H1 (cell line): ENCODE measurements around the gene ADGRG1. TPM values are rescaled to one million over a fixed set of nuclear protein-coding genes. Genes with fewer than 3 reads are reported as not detected.

Experiments
- CTCF ChIA-PET: fragments of 300-600 bp; sonication (Branson Sonifier 250); formaldehyde crosslinking; loops from one replicate; lab custom pipeline; 2021; ENCODE audit not compliant: partially characterized antibody; lab: Charles Lee
- POLR2A ChIA-PET: fragments of 300-600 bp; sonication (Branson Sonifier 250); formaldehyde crosslinking; loops from one replicate; lab custom pipeline; 2021; ENCODE audit warnings: inconsistent platforms; ENCODE audit not compliant: partially characterized antibody; lab: Charles Lee
- DNase-seq, 2 experiments: peaks; one replicate each; pipeline versions ENCODE4 v3.0.0 to v3.0.0-alpha.2; 2010 to 2022; ENCODE audit warnings: low spot score in 2 of 2, low read depth in 1 of 2, mixed read lengths in 1 of 2
- FAIRE-seq: peaks from 2 replicates; lab custom pipeline; 2011; peaks lifted over from hg19 to GRCh38; lab: Jason Lieb, UNC
- H2AFZ ChIP-seq: 2 replicates; pipeline ENCODE4 v1.8.1; 2012; ENCODE audit warnings: low read length, inconsistent platforms
- H2AK5ac ChIP-seq: 2 replicates; pipeline ENCODE4 v1.6.1; 2013; ENCODE audit warnings: low read depth, low read length
- H2BK120ac ChIP-seq: replicated peaks from 2 replicates; pipeline ENCODE3; 2013; ENCODE audit warnings: low read depth, low read length, inconsistent platforms
- H2BK12ac ChIP-seq: 2 replicates; pipeline ENCODE4 v1.6.1; 2013; ENCODE audit warnings: low read depth, low read length
- H2BK15ac ChIP-seq: 2 replicates; pipeline ENCODE4 v1.6.1; 2013; ENCODE audit warnings: low read length
- H2BK20ac ChIP-seq: 2 replicates; pipeline ENCODE4 v1.6.1; 2013; ENCODE audit warnings: low read length
- H2BK5ac ChIP-seq: 2 replicates; pipeline ENCODE4 v1.6.1; 2013; ENCODE audit warnings: low read depth, low read length
- H3K14ac ChIP-seq: 2 replicates; pipeline ENCODE4 v1.6.1; 2013; ENCODE audit warnings: inconsistent platforms; ENCODE audit not compliant: insufficient read length
- H3K18ac ChIP-seq: 2 replicates; pipeline ENCODE4 v1.6.1; 2013; ENCODE audit warnings: low read length; ENCODE audit errors: extremely low read depth
- H3K23ac ChIP-seq: 2 replicates; pipeline ENCODE4 v1.6.1; 2013; ENCODE audit warnings: inconsistent platforms; ENCODE audit not compliant: insufficient read length
- H3K23me2 ChIP-seq: 2 replicates; pipeline ENCODE4 v1.6.1; 2013; ENCODE audit warnings: low read depth, low read length
- H3K27ac ChIP-seq: 2 replicates; pipeline ENCODE4 v1.6.1; 2011; ENCODE audit warnings: low read depth, low read length, inconsistent platforms
- H3K27me3 ChIP-seq, 4 experiments: replicated peaks in 1 of 4; 1 replicate in 1 of 4; 2 replicates in 3 of 4; pipeline versions ENCODE4 v1.6.1 to v1.8.1; 2011 to 2013; ENCODE audit warnings: low read length in 3 of 4, mild to moderate bottlenecking in 3 of 4, inconsistent platforms in 2 of 4, mixed read lengths in 2 of 4, moderate library complexity in 1 of 4; ENCODE audit not compliant: control insufficient read depth in 3 of 4, insufficient read depth in 3 of 4; ENCODE audit errors: extremely low read depth in 1 of 4
- H3K36me3 ChIP-seq, 4 experiments: 2 replicates each; pipeline versions ENCODE4 v1.6.1 to v1.8.1; 2011 to 2013; ENCODE audit warnings: mild to moderate bottlenecking in 4 of 4, low read length in 3 of 4, moderate library complexity in 2 of 4, control low read depth in 1 of 4, inconsistent platforms in 1 of 4; ENCODE audit not compliant: insufficient read depth in 4 of 4, control insufficient read depth in 2 of 4
- H3K4ac ChIP-seq: replicated peaks from 2 replicates; pipeline ENCODE3; 2013; ENCODE audit warnings: low read length, low read depth, mixed read lengths, inconsistent platforms; ENCODE audit not compliant: insufficient read length
- H3K4me1 ChIP-seq, 4 experiments: replicated peaks in 1 of 4; 1 replicate in 1 of 4; 2 replicates in 3 of 4; pipeline versions ENCODE4 v1.6.1 to v1.8.1; 2011 to 2013; ENCODE audit warnings: low read length in 3 of 4, inconsistent platforms in 2 of 4, mixed read lengths in 1 of 4; ENCODE audit not compliant: insufficient read depth in 4 of 4, control insufficient read depth in 3 of 4
- H3K4me2 ChIP-seq, 2 experiments: 2 replicates each; pipeline versions ENCODE4 v1.6.1 to v1.8.1; 2011 to 2013; ENCODE audit warnings: low read depth in 2 of 2, low read length in 2 of 2, control low read depth in 1 of 2, inconsistent platforms in 1 of 2, mild to moderate bottlenecking in 1 of 2; ENCODE audit not compliant: insufficient read depth in 1 of 2
- H3K4me3 ChIP-seq, 4 experiments: fragments of 200-600, 300-600 bp in 1 of 4; sonication (generic), shearing (Covaris generic), sonication (Bioruptor Twin) in 1 of 4; 2 replicates each; pipeline versions ENCODE4 v1.5.1 to v1.8.1; 2011 to 2016; ENCODE audit warnings: low read length in 4 of 4, low read depth in 3 of 4, control low read depth in 2 of 4, inconsistent platforms in 2 of 4, mild to moderate bottlenecking in 2 of 4, mixed read lengths in 1 of 4, moderate library complexity in 1 of 4; ENCODE audit not compliant: insufficient read depth in 2 of 4; ENCODE audit errors: extremely low read depth in 1 of 4
- H3K56ac ChIP-seq: replicated peaks from 2 replicates; pipeline ENCODE3; 2013; ENCODE audit warnings: low read depth, mild to moderate bottlenecking, mixed read lengths, low read length, inconsistent platforms; ENCODE audit not compliant: insufficient read length
- H3K79me1 ChIP-seq: 2 replicates; pipeline ENCODE4 v1.6.1; 2013; ENCODE audit warnings: low read depth, low read length, control low read depth
- H3K79me2 ChIP-seq, 2 experiments: 2 replicates each; pipeline versions ENCODE4 v1.6.1 to v1.8.1; 2012 to 2013; ENCODE audit warnings: low read length in 2 of 2, mild to moderate bottlenecking in 2 of 2, inconsistent platforms in 1 of 2; ENCODE audit not compliant: insufficient read depth in 2 of 2, control insufficient read depth in 1 of 2
- H3K9ac ChIP-seq, 4 experiments: replicated peaks in 1 of 4; 1 replicate in 1 of 4; 2 replicates in 3 of 4; pipeline versions ENCODE4 v1.6.1 to v1.8.1; 2011 to 2013; ENCODE audit warnings: low read depth in 3 of 4, low read length in 3 of 4, control low read depth in 2 of 4, mild to moderate bottlenecking in 2 of 4, moderate library complexity in 2 of 4, inconsistent platforms in 1 of 4; ENCODE audit errors: extremely low read depth in 1 of 4
- H3K9me3 ChIP-seq, 2 experiments: 2 replicates each; pipeline versions ENCODE4 v1.6.1 to v1.8.1; 2012 to 2013; ENCODE audit warnings: mild to moderate bottlenecking in 2 of 2, moderate library complexity in 2 of 2, control low read depth in 1 of 2, inconsistent platforms in 1 of 2, low read depth in 1 of 2, low read length in 1 of 2, mixed read lengths in 1 of 2; ENCODE audit not compliant: insufficient read depth in 2 of 2
- H4K20me1 ChIP-seq, 2 experiments: replicated peaks in 1 of 2; 2 replicates each; pipeline versions ENCODE3 to v1.8.1; 2011 to 2013; ENCODE audit warnings: inconsistent platforms in 2 of 2, low read length in 2 of 2, mild to moderate bottlenecking in 1 of 2; ENCODE audit not compliant: insufficient read depth in 2 of 2, control insufficient read depth in 1 of 2
- H4K5ac ChIP-seq: 2 replicates; pipeline ENCODE4 v1.6.1; 2013; ENCODE audit warnings: low read length, low read depth, mixed read lengths, inconsistent platforms; ENCODE audit not compliant: insufficient read length
- H4K8ac ChIP-seq: 2 replicates; pipeline ENCODE4 v1.8.0; 2013; ENCODE audit warnings: mild to moderate bottlenecking, moderate library complexity, low read length, inconsistent platforms; ENCODE audit not compliant: insufficient read depth; ENCODE audit errors: extremely low read depth
- H4K91ac ChIP-seq: replicated peaks from 2 replicates; pipeline ENCODE3; 2013; ENCODE audit warnings: low read length, mixed read lengths, inconsistent platforms; ENCODE audit not compliant: insufficient read length
- CREB1 ChIP-seq: IDR thresholded peaks from 2 replicates; pipeline ENCODE4 v1.6.1; 2012; ENCODE audit warnings: inconsistent platforms
- MAX ChIP-seq: IDR thresholded peaks from 2 replicates; pipeline ENCODE4 v1.6.1; 2012; ENCODE audit warnings: inconsistent platforms
- polyA plus RNA-seq, 7 experiments: library from polyadenylated mRNA; depleted of rRNA in 3 of 7; stranded (reverse) in 5 of 7; unstranded in 2 of 7; fragments of >200 nt in 5 of 7; fragments of 200-250 nt in 2 of 7; gene quantifications; 1 replicate in 5 of 7; 2 replicates in 1 of 7; 4 replicates in 1 of 7; pipeline versions ENCODE4 v1.2.1 to v1.2.3, GENCODE V29; 2011 to 2013; ENCODE audit warnings: missing spikeins in 2 of 7, mixed read lengths in 2 of 7
- total RNA-seq: library from RNA; stranded (reverse); fragmentation: NEBNext Ultra II Directional; extraction: Animal tissue kit (Norgen Biotek cat#: 25700); gene quantifications from 2 replicates; pipeline ENCODE4 v1.2.1, GENCODE V29; 2021

Gene ADGRG1
- total and polyA plus RNA-seq, 2 of the 8 experiments (the other 6 are each of a cell fraction or from before 2014, with no cell fraction given): 1.3 to 2.6 TPM

- Histone ChIP-seq H4K91ac (no peak overlapping the region), H3K4me2 (no peak overlapping the region), H3K23ac (no peak overlapping the region), H3K79me1 (no peaks in the 10 kb centered on the region), H3K9ac (no peak overlapping the region), H2BK5ac (no peak overlapping the region), H2BK15ac (no peak overlapping the region), H3K4me3 (no peak overlapping the region), H4K20me1 (no peaks in the 10 kb centered on the region), H4K8ac (no peak overlapping the region), H3K36me3 (no peaks in the 10 kb centered on the region), H3K4me1 (no peaks in the 10 kb centered on the region; a peak in 1 of 7 replicates), H2AFZ (no peak overlapping the region), H3K79me2 (no peaks in the 10 kb centered on the region), H2BK20ac (no peak overlapping the region), H3K27me3 (no peaks in the 10 kb centered on the region; a peak in 1 of 7 replicates), H2BK12ac (no peak overlapping the region), H4K5ac (no peak overlapping the region), H3K4ac (no peak overlapping the region), H3K9me3 (no peaks in the 10 kb centered on the region), H2AK5ac (no peak overlapping the region), H3K56ac (no peak overlapping the region), H3K18ac (no peak overlapping the region), H3K27ac (no peak overlapping the region), H2BK120ac (no peak overlapping the region), H3K23me2 (no peaks in the 10 kb centered on the region), H3K14ac (no peak overlapping the region)
- FAIRE-seq (no peak), DNase-seq (no peak)
- POLR2A ChIA-PET: no interaction called here
- CTCF ChIA-PET: interaction anchor here (1.5 to 8.5 kb wide), 8 partner anchors 7 to 92 kb away, joined by 5 to 111 read pairs (median 36); partner anchors contain the start of gene ADGRG1
- TF ChIP-seq MAX (no peak), CREB1 (no peak)
Measured at GRCh38 chr16:57598437-57598836, 30.0 kb upstream of the ADGRG1 start.
